LHCN-M2 (cell line): Measurements from ENCODE around the gene APBA1. TPM values are rescaled to one million over a fixed set of nuclear protein-coding genes. Genes with fewer than 3 reads are reported as not detected.

Experiments
- DNase-seq: peaks from one replicate; pipeline ENCODE4 v3.0.0-alpha.2; 2012; ENCODE audit warnings: low read depth
- total RNA-seq: library from RNA; depleted of rRNA; stranded (reverse); fragments of >200 nt; gene quantifications from 2 replicates; pipeline ENCODE4 v1.2.3, GENCODE V29; 2014

APBA1 gene
- total RNA-seq, 1 experiment from 2014 or later = 3.1 TPM

- DNase-seq = peak; percentile 5
These were observed 136.8 kb downstream of the APBA1 start for GRCh38 chr9:69535286-69535832.

GRCh38 chr9:69532396-69532795, 139.8 kb downstream of the APBA1 start:
- DNase-seq = no peak

DNA sequence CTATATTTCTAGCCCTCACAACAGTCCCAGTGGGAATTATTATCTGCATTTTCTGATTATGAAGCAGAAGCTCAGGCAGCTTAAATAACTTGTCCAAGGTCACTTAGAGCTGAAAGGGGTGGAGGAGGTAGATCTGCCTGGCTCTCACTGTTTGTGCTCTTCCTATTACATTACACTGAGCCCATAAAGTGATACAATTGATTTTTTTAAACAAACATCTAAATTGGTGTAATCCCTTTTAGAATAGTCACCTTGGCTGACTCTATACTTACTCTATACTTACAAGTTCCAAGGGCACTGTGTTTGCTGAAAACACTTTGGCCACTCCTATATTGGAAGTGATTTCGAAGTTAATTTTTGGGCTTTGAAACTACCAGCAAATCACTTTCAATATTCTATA, 144.7 kb downstream of the APBA1 start:
- DNase-seq = no peak

DNA sequence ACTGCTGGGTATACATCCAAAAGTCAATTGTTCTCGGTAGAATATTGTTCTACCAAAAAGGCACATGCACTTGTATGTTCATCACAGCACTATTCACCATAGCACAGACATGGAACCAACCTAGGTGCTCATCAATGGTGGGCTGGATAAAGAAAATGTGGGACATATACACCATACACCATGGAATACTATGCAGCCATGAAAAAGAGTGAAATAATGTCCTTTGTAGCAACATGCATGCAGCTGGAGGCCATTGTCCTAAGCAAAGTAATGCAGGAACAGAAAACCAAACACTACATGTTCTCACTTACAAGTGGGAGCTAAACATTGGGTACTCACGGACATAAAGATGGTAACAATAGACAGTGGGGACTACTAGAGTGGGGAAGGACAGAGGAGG, 145.5 kb downstream of the APBA1 start:
- DNase-seq = no peak

DNA sequence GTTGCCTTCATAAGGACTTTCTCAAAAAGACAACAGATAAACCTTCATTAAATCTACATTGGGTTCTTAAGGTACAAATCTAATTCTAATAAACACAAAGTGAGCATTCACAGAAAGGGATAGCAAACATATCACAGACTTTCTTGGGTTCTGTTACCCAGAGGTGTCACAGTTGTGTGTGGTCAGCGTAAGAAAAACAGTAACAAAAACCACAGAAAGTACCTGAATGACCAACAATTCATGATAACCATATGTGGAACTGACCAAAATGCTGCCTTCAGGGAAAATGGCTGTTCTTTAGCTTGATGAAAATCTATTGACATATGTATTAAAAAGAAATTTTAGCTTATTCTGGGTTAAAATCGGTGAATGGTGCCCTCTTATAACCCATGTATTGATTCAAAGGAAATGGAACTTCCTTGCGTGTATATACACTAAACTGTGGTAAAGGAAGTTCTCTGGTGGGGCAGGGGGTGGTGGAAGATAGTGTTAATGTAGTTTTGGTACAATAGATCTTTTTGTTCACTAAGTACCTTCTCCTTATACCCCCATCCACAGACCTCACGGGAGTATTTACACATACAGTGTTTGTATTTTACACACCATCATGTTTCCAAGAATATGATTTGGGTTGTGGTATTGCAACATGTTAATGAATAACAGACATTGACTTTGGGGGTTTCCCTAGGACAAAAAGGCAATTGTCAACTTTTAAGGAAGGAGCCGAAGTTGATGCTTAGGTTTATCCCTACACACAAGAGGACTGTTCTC, 152.5 kb downstream of the APBA1 start:
- no peak for DNase-seq

- no peak for DNase-seq
These were observed 155.5 kb downstream of the APBA1 start for GRCh38 chr9:69516353-69517322.

DNA sequence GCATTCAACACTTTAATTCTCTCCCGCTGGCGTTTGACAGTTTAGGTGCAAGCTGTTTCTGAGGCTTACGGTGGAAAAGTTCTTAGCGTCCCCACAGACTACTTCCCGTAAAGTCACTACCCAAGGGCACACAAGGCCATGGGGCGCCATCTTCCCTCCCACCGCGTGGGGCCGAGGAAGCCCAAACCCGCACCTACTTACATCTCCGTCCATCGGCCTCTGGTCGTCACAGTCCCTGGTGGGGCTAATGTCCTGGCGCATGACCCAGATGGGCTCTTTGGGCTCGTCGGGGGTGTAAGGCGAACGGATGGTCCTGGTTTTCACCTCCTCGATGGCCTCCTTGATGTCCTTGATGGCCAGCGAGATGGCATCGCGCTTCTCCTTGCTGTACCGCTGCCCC, 156.4 kb downstream of the APBA1 start:
- no peak for DNase-seq

DNA sequence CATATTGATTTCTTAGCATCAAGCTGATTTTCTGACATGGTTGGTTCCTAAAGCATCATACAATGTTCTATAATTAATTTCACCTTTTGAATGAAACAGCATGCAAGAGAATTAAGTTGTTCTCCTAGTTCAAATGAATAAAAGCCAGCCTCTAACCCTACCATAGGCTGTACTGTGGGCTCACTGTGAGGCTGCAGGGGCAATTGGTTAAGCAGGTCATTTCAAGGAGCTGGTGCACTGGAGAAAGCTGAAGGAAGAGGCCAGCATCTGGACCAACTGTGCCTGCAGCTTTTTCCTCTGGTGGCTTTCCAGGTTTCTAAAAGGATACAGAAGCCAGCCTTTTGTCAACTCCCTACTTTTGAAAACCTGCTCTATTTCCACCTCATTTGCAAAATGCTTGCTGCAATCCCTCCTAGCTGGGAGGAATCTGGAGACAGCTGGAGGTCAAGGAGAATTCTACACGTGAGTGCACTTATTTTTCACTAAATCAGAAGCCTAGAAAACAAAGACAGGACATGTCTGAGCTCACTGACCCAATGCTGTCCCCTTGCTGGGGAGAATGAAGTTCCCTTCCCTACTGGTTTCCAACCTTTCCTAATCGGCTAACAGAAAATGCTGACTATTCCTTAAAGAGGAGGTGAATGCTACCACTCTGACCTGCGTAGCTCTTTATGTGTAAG, 158.9 kb downstream of the APBA1 start:
- no peak for DNase-seq

- DNase-seq = no peak
These were observed 168.1 kb downstream of the APBA1 start for GRCh38 chr9:69504058-69504457.

DNA sequence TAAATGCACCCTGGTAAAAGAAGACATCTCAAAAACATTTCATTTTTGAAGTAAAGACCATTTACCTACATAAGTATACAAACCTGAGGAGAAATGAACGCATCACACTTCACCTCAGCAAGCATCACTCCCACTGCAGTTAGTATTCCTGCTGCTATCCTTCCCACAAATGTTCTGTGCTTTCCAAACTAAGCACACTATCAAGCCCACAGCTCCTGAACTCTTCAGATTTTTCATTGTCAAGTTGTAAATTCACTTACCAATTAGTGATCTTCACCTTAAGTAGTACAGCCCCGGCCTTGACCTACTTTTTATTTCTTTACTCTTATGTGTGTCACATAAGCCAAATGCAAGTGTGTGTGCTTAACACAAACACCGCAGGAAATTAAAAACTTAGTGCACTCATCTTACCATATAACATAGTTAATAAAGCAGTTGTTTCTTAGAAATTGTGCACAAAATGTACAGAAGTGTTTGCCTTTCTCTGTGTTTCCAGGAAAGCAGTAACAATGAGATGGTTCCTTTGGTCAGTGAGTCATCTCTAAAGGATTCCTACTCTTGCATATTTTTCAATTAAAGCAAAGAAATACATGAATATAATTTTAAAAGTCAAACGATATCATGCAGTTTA, 169.4 kb downstream of the APBA1 start:
- peak; percentile 50 for DNase-seq

- no peak for DNase-seq
These were observed 171.3 kb downstream of the APBA1 start for GRCh38 chr9:69500896-69501295.

GRCh38 chr9:69499959-69500358, 172.2 kb downstream of the APBA1 start:
- no peak for DNase-seq

- no peak for DNase-seq
These were observed 172.8 kb downstream of the APBA1 start for GRCh38 chr9:69499407-69499806.

DNA sequence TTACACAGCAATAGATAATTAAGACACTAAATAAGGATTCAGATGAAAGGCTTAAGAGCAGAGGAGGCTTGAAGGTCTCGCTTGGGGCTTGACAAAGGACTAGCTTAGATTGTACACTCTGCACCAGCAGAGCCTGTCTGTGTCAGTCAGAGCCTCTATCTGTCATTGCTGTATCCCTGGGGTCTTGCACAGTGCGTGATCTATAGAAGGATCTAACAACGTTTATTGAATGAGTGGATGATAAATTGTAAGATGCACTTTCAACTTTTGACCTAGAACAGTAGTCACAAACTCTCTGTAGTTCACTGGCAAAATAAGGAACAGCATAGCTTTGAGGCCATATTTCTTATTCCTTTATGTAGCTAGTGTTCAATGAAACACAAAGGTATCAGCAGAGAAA, 173.7 kb downstream of the APBA1 start:
- no peak for DNase-seq

DNA sequence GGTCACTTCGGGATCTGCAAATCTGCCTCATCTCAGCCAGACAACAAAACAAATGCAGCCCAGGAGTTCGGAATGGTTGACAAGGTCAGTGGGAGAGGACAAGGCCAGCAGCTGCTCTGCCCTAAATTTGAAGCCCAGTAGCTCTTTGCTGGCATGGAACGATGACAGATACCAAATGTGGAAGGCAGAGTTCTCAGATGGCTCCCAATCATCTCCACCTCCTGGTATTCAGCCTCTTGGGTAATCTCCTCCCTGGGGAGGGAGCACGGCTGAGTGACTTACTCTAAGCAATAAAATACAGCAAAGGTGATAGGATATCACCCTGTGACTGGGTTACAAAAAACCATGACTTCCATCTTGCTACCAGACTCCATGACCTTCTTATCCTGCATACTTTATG, 174.4 kb downstream of the APBA1 start:
- no peak for DNase-seq

DNA sequence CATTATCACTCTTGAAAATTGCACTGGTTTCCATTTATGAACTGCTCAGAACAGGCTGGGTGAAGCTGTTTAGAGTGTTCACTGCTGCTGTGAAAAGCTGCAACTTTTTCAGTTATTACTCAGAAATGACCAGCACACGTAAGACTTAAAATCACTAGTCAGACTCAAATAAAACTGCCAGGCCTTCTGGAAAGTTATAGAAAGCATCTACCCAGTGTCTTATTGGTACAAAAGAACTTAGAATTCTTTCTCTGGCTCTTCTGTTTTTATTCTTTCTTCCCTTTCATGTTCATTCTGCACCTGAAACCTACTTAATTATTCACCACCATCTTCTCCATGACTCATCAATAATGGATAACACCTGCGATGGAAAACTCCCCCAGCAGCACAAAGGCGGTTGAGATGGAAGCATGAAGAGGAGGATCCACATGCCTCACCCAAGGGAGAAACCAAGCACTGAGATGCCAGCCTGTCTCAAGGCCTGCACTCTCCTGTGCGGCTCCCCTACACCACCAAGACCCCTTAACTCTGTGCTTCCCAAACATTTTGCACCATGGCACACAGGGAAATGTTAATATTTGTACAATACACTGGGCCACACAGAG, 175.2 kb downstream of the APBA1 start:
- DNase-seq = no peak

GRCh38 chr9:69495296-69495695, 176.9 kb downstream of the APBA1 start:
- no peak for DNase-seq

- DNase-seq = no peak
These were observed 177.4 kb downstream of the APBA1 start for GRCh38 chr9:69494763-69495162.

DNA sequence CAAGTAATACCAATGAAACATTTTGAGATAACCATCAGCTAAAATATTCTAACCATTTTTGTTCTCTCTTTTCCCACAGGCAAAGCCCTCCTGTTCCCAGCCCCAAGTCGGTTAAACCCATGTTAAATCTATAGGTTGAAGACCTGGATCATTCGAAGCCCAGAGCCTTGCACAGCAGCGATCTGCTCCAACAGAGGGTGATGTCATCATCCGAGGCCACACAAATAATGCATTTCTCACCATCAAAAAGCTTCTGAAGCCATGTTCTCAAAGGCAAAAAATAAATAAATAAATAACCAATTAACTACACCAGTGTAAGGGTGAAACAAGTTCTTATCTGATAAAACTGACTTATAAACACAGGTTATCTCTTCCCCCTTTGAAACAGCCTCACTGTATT, 178.0 kb downstream of the APBA1 start:
- no peak for DNase-seq

GRCh38 chr9:69486498-69486897, 185.7 kb downstream of the APBA1 start:
- no peak for DNase-seq

DNA sequence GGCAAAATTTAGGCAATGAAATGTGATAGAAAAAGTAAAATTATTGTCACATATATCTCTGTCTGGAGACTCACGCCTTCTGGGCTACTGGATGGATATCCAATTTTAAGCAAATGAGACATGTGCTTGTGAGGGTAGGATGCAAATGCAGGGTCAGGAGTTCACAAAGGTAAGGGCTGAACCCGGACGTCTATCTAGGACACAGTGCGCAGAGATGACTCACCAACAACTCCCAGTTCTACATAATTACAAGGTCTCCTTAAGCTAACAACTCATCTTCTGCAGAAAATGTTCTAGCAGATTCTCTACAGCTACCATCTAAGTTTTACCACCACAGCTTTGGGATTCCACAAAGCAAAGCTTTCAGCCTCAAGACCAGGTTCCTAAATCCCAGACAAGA, 186.7 kb downstream of the APBA1 start:
- no peak for DNase-seq
